ENCODE results near the gene FZR1. TPM values are rescaled to one million over a fixed set of nuclear protein-coding genes. Genes with fewer than 3 reads are reported as not detected.

Gene FZR1
- total and polyA plus RNA-seq, 9 of the 15 experiments (the other 6 are each of a cell fraction or from before 2014, with no cell fraction given): 0.18 to 48.0 (median 22.2) TPM

DNA sequence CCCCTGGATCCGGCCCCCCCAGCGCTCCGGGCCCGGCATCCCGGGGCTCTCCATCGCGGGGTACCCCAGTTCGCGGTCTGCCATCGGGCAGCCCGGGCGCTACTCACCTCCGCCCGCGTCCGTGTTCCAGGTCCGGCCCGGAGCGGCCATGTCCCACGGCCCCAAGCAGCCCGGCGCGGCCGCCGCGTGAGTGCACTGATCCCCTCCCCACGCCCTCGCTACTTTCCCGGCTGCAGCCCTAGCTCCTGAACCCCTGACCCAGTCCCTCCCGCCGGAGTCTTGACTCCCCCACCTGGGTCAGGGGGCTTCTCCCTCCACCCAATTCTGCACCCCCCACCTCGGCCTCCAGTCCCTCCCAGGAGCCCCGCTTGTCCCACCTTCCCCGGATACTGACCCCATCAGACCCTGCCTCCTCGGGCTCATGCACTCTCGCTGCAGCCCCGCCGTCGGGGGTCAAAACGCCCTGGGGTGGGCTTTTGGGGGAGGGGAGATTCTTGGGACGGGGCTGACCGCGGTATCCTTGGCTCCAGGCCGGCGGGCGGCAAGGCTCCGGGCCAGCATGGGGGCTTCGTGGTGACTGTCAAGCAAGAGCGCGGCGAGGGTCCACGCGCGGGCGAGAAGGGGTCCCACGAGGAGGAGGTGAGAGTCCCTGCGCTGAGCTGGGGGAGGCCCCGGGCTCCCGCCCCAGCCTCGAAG, 67.2 kb downstream of the FZR1 start (continued):
- TF ChIP-seq, protein P1, sequence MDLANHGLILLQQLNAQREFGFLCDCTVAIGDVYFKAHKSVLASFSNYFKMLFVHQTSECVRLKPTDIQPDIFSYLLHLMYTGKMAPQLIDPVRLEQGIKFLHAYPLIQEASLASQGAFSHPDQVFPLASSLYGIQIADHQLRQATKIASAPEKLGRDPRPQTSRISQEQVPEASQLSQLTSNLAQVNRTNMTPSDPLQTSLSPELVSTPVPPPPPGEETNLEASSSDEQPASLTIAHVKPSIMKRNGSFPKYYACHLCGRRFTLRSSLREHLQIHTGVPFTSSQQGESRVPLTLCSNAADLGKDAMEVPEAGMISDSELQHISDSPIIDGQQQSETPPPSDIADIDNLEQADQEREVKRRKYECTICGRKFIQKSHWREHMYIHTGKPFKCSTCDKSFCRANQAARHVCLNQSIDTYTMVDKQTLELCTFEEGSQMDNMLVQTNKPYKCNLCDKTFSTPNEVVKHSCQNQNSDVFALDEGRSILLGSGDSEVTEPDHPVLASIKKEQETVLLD (IDR thresholded peaks at IDR 0.05): peak; percentile 52; the same call in 1 of the 2 replicates
- peak; percentile 46 for TF ChIP-seq ZFX (CRISPR knock-in tag; IDR thresholded peaks at IDR 0.05)
- TF ChIP-seq BRD9 (IDR thresholded peaks at IDR 0.05; ENCODE audit: low read depth, partially characterized antibody): no peak
- peak; percentile 55 for TF ChIP-seq U2AF1 (optimal IDR thresholded peaks at IDR 0.05; ENCODE audit: low read depth, low read length)
- TF ChIP-seq ARID1B (IDR thresholded peaks at IDR 0.05): 0 out of 2 replicates have a peak, but pooled peaks have one; percentile 20
- TF ChIP-seq SAFB (IDR thresholded peaks at IDR 0.05; ENCODE audit: borderline replicate concordance, low read depth, low read length): peak; percentile 82
- no peak for TF ChIP-seq SAP30 (IDR thresholded peaks at IDR 0.05; ENCODE audit: borderline replicate concordance, insufficient read depth, low read depth, low read length, poor library complexity, severe bottlenecking)
- no peak for TF ChIP-seq HDGF (IDR thresholded peaks at IDR 0.05)
- TF ChIP-seq, protein P2, sequence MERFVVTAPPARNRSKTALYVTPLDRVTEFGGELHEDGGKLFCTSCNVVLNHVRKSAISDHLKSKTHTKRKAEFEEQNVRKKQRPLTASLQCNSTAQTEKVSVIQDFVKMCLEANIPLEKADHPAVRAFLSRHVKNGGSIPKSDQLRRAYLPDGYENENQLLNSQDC (CRISPR knock-in tag; IDR thresholded peaks at IDR 0.05): no peak
- TF ChIP-seq SMARCB1 (IDR thresholded peaks at IDR 0.05; ENCODE audit: insufficient read length, low read depth): no peak
- TF ChIP-seq PURB (CRISPR knock-in tag; IDR thresholded peaks at IDR 0.05; ENCODE audit: low read depth): no peak
- peak; percentile 5 for TF ChIP-seq TAF1 (IDR thresholded peaks at IDR 0.05; ENCODE audit: control insufficient read depth, extremely low read depth, insufficient read depth, low read length, severe bottlenecking)
- TF ChIP-seq, protein P3, sequence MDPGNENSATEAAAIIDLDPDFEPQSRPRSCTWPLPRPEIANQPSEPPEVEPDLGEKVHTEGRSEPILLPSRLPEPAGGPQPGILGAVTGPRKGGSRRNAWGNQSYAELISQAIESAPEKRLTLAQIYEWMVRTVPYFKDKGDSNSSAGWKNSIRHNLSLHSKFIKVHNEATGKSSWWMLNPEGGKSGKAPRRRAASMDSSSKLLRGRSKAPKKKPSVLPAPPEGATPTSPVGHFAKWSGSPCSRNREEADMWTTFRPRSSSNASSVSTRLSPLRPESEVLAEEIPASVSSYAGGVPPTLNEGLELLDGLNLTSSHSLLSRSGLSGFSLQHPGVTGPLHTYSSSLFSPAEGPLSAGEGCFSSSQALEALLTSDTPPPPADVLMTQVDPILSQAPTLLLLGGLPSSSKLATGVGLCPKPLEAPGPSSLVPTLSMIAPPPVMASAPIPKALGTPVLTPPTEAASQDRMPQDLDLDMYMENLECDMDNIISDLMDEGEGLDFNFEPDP (CRISPR knock-in tag; IDR thresholded peaks at IDR 0.05): no peak
- no peak for TF ChIP-seq PCBP2 (IDR thresholded peaks at IDR 0.05; ENCODE audit: low read depth, low read length, poor library complexity, severe bottlenecking)
- TF ChIP-seq RAD21 (CRISPR knock-in tag; conservative IDR thresholded peaks at IDR 0.05 in 1 of 2, IDR thresholded peaks at IDR 0.05 in 1 of 2): no peak
- TF ChIP-seq, protein P4, sequence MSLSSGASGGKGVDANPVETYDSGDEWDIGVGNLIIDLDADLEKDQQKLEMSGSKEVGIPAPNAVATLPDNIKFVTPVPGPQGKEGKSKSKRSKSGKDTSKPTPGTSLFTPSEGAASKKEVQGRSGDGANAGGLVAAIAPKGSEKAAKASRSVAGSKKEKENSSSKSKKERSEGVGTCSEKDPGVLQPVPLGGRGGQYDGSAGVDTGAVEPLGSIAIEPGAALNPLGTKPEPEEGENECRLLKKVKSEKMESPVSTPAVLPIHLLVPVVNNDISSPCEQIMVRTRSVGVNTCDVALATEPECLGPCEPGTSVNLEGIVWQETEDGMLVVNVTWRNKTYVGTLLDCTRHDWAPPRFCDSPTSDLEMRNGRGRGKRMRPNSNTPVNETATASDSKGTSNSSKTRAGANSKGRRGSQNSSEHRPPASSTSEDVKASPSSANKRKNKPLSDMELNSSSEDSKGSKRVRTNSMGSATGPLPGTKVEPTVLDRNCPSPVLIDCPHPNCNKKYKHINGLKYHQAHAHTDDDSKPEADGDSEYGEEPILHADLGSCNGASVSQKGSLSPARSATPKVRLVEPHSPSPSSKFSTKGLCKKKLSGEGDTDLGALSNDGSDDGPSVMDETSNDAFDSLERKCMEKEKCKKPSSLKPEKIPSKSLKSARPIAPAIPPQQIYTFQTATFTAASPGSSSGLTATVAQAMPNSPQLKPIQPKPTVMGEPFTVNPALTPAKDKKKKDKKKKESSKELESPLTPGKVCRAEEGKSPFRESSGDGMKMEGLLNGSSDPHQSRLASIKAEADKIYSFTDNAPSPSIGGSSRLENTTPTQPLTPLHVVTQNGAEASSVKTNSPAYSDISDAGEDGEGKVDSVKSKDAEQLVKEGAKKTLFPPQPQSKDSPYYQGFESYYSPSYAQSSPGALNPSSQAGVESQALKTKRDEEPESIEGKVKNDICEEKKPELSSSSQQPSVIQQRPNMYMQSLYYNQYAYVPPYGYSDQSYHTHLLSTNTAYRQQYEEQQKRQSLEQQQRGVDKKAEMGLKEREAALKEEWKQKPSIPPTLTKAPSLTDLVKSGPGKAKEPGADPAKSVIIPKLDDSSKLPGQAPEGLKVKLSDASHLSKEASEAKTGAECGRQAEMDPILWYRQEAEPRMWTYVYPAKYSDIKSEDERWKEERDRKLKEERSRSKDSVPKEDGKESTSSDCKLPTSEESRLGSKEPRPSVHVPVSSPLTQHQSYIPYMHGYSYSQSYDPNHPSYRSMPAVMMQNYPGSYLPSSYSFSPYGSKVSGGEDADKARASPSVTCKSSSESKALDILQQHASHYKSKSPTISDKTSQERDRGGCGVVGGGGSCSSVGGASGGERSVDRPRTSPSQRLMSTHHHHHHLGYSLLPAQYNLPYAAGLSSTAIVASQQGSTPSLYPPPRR (CRISPR knock-in tag; IDR thresholded peaks at IDR 0.05; ENCODE audit: borderline replicate concordance): no peak
- TF ChIP-seq RBM14 (IDR thresholded peaks at IDR 0.05; ENCODE audit: borderline replicate concordance, insufficient read depth, low read depth, low read length): 0 out of 2 replicates have a peak, but pooled peaks have one; percentile 47
- TF ChIP-seq ZC3H11A (IDR thresholded peaks at IDR 0.05; ENCODE audit: low read depth, low read length): no peak
